HG03442 (cell line): ENCODE measurements around the gene CDS2.
"Not testable (repeated sequence)": the region's sequence is repeated elsewhere in the genome, so short reads cannot be mapped to it uniquely, and the experiment has no call there.

Source experiments
- ATAC-seq: cut with Tn5 transposase; IDR thresholded peaks from one replicate; pipeline ENCODE4 v1.9.1; 2021; ENCODE audit warnings: mild to moderate bottlenecking, moderate library complexity; ENCODE audit not compliant: unreplicated experiment

CDS2 gene

GRCh38 chr20:5126512-5127203 lies at the start of gene CDS2:
Gene CDS2 (plus strand): TSS chr20:5127008. CDS start chr20:5127093, 85 bp downstream.
- ATAC-seq: peak; percentile 89

DNA sequence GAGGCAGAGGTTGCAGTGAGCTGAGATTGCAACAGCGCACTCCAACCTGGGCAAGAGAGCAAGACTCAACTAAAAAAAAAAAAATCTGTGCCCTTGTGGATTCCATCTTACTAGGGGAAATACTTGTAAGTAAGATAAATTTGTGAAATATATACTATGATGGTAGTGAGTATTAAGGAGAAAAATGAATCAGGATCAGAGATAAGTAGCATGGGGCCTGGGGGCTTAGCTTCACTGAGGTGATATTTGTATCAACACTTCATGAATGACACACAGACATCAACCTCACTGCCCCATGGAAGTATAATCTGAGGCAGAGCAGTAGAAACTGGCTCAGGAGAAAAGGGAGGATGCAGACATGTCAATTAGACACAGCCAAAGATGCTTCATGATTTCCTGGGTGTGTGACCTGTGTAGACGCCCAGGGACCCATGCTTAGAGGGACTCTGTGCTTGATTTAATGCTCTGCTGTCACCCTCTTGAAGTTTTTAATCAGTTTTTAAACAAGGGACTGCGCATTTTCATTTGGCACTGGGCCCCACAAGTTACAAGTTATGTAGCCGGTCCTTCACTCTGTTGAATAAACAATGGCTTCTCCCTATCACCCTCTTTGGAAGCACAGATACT lies 48.9 kb upstream of the CDS2 start:
- ATAC-seq: no peak

GRCh38 chr20:5078399-5078958 lies 48.3 kb upstream of the CDS2 start:
- ATAC-seq: peak; percentile 96

- ATAC-seq: no peak
Measured at GRCh38 chr20:5080384-5080877, 46.4 kb upstream of the CDS2 start.

GRCh38 chr20:5085380-5085779 lies 41.4 kb upstream of the CDS2 start:
- ATAC-seq: no peak

DNA sequence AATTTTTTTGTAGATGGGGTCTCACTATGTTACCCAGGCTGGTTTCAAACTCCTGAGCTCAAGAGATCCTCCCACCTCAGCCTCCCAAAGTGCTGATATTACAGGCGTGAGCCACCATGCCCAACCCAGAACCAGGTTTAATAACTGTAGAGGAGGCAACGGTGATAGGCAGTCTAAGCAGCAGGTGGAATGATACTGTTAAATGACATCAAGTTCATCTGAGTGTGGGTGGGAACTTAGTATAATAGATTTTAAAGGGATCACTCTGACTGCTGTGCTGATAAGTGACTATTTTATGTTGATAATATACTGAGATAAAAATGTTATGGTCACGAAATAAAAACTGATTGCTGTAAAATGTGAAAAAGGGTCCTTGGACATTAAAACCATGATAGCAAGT lies 38.1 kb upstream of the CDS2 start:
- ATAC-seq: no peak

DNA sequence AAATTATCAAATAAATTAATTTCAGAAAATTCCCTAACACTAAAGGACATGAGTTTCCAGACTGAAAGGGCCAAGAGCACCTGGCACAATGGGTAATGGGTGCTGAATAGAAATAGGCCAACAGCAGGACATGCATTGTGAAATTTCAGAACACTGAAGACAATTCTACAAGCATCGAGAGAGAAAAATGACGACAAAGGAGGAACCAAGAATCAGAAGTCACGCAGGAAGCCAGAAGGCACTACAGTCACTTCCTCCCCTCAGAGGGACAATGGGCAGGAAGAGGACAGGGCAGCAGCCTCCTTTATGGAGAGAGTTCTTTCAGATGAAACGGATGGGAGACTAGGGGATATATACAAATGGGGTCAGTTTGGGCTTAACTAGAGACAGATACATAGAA lies 36.6 kb upstream of the CDS2 start:
- ATAC-seq: peak; percentile 68

- no peak for ATAC-seq
Measured at GRCh38 chr20:5091902-5092301, 34.9 kb upstream of the CDS2 start.

DNA sequence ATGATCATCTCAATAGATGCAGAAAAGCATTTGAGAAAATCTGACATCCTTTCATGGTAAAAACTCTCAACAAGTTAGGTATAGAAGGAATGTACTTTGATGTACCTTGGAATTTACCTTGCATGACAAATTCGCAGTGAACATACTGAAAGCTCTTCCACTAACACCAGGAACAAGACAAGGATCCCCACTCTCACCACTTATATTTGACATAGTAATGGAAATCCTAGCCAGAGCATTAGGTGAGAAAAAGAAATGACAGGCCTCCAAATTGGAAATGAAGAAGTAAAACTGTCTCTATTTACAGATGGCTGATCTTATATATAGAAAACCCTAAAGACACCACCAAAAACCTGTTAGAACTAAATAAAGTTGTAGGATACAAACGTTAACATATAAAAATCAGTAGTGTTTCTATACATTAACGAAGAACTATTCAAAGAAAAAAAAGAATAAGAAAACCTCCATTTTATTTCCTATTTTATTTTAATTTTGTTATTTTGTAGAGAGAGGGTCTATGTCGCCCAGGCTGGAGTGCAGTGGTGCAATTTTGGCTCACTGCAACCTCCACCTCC lies 34.0 kb upstream of the CDS2 start:
- ATAC-seq: no peak

- no peak for ATAC-seq
Measured at GRCh38 chr20:5095454-5095853, 31.4 kb upstream of the CDS2 start.

DNA sequence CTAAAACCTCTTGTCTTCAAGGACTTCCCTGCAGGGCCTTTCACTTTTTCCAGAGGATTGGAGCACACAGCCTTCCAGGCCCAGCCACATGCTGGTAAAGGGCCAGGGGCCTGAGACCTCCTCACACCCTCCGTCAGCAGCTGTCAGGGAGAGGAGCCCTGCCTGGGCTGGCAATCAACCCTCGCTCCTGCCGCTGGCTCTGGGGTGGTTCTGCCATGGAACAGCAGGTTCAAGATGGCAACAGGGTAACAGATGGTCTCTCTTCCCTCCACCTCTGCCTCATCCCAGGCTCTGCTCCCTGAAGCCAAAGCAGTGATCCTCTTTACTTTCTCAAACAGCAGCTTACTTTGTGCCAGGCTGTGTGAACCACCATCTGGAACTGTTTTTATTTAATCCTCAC lies 30.9 kb upstream of the CDS2 start:
- ATAC-seq: no peak

DNA sequence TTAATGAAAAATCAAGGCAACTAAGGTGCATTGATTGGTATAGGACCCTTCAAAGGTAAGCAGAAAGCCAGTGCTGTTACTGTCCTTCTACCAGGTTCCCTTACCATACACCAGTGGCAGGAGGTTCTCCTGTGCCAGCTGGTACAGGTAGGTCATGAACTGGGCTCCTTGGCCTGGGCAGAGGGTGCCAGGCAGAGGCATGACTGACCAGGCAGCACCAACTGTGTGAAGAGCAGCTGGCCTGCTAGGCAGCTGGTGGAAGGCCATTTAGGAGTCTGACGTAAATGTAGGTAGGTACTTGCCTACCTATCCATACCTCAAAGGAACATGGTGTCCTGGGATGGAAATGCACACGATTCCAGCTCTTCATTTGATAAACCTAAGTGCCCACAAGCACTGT lies 30.3 kb upstream of the CDS2 start:
- ATAC-seq: no peak

DNA sequence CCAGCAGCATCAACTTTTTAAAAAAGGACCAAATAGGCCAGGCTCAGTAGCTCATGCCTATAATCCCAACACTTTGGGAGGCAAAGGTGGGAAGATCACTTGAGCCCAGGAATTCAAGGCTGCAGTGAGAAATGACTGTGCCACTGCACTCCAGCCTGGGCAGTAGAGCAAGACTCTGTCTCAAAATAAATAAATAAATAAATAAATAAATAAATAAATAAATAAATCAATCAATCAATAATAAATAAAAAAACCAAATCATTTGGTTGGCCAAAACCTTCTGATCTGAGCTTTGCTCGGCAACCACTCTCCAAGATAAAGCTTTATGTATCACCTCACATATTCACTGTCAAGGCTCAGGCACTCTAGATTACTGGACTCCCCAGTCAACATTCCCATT lies 27.8 kb upstream of the CDS2 start:
- ATAC-seq: not testable (repeated sequence)

GRCh38 chr20:5099909-5100308 lies 26.9 kb upstream of the CDS2 start:
- not testable (repeated sequence) for ATAC-seq

DNA sequence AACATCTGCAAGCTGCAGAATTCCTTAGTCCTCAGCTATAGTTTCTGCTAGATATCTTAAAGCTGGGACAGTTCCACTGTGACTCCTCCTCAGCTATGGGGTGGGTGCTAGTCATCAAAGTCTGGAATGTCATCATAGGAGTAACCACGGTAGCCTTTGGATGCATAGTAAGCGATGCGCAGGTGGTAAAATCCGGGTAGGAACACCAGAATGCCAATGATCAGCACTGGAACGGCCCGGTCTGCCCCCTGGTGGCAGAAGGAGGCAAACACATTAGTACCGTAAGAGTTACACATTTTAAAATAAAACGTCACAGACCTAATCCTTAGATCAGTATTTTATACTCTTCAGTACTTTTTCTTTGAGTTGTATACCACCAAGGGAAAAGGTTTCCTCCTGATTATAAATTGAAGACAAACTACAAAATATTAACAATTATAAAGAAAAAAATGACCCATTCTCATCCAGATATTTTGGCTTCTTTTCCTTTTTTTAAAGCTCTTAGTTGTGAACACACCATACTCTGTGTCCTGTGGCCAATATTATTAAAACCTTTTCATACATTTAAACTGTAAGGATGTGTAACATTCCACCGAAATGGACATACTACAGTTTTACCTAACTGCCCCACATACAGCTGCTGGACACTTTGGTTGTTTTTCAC lies 26.0 kb upstream of the CDS2 start:
- no peak for ATAC-seq

GRCh38 chr20:5104479-5104878 lies 22.3 kb upstream of the CDS2 start:
- no peak for ATAC-seq

GRCh38 chr20:5109276-5109675 lies 17.5 kb upstream of the CDS2 start:
- ATAC-seq: no peak

DNA sequence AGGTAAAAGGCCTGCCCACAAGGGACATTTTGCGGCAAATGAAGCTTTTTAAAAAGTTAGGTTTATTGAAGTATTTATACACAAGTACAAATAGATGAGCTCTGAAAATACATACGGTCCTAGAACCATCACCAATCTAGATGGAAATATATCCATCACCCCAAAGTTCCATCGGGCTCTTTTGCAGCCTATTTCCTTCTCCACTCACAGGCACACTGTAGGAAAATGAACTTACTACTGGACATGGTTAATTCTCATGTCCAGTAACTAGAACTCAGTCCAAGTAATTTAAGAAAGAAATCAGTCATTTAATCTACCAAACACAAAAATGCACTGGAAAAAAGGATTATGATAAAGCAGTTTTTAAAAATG lies 13.2 kb upstream of the CDS2 start:
- ATAC-seq: no peak

- no peak for ATAC-seq
Measured at GRCh38 chr20:5114403-5114802, 12.4 kb upstream of the CDS2 start.

DNA sequence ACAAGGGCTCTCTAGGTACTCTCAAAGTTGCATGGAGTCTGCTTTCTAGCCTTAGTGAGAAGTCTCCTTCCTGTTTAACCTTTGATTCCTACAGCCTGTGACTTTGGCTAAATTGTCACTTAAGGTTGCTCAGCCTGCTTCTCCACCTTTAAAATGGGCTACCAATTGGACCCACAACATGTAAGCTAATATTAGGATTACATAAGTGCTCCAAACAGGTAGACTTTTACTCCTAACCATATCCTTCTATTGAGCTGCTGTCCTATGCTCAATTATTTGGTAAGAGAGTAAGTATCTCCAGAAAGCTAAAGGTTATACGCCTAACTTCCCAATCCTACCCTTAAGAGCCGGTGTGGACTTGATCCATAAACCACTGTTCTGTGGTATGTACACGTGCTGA lies 9.9 kb upstream of the CDS2 start:
- ATAC-seq: no peak
